GM12874 (cell line): ENCODE measurements around the gene APLF.

Experiments used
- CTCF ChIP-seq: IDR thresholded peaks from 2 replicates; pipeline ENCODE4 v1.5.1; 2011; ENCODE audit warnings: low read depth, mild to moderate bottlenecking, control low read depth, low read length, moderate library complexity; ENCODE audit not compliant: insufficient read depth

Gene APLF

DNA sequence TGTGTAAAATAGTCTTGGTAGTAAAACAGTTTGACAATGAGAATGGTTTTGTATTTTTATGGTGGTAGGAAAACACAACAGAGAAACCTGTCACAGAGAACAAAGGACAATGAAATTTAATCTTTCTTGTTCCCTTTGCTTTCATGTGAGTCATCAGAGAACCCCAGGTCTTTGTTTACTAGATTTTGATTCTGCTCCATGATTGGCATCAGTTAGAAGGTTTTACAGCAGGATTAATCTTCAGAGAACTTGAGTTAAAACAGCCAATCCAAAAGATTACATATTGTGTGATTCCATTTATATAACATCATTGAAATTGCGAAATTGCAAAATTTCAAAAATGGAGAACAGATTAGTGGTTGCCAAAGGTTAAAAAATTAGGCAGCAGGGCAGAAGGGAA, 2.5 kb downstream of the APLF start:
- TF ChIP-seq CTCF, result no peak

DNA sequence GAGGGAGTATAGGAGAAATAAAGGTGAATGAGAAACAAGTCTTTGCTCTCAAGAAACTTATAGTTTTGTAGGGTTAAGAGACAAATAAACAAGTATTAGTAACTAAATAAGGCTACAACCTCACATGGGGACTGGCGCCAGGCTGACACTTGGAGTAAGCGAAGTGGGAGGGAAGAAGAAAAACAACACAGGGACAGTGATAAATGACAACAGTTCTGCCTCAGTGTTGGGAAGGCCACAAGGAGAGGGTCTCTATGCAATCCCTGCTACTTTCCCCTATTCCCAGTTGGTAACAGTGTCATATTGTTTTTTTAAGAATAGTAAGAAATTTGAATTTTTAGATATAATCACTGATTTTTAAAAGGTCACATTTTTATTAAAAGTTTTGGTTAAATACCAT, 4.0 kb downstream of the APLF start:
- no peak for TF ChIP-seq CTCF

DNA sequence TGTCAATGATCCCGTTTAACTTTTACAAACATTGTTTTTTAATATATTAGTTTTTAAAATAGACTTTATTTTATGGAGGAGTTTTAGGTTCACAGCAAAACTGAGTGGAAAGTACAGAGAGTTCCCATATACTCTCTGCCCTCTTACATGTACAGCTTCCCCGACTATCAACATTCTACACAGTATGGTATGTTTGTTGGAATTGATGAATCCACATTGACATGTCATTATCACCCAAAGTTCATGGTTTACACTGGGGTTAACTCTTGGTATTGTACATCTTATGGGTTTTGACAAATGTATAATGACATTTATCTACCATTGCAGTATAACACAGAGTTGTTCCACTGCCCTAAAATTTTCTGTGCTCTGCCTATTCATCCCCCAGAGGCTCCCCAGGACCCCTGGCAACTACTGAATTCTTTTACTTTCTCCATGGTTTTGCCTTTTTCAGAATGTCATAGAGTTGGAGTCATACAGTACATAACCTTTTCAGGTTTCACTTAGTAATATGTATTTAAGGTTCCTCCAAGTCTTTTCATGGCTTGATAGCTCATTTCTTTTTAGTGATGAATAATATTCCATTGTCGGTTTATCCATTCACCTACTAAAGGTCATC, 5.5 kb downstream of the APLF start:
- no peak for TF ChIP-seq CTCF

GRCh38 chr2:68475110-68475509, 7.7 kb downstream of the APLF start:
- TF ChIP-seq CTCF, result no peak

DNA sequence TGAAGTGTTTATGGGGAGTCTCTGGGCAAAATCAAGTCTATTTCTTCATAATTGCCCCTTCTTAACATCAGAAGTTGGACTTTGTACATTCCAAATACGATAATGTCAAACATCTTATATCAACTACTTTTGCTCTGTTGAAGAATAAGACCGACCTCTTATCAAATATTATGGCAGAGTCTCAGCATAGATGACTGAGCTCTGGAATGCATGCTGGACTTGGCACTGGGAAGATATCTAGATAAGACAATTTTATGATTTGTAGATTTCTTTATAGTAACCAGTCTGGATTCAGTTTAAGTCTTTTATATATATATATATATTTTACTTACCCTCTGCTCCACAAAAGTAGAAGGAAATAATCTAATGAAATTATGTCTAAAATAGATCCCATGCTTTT, 8.2 kb downstream of the APLF start:
- no peak for TF ChIP-seq CTCF

DNA sequence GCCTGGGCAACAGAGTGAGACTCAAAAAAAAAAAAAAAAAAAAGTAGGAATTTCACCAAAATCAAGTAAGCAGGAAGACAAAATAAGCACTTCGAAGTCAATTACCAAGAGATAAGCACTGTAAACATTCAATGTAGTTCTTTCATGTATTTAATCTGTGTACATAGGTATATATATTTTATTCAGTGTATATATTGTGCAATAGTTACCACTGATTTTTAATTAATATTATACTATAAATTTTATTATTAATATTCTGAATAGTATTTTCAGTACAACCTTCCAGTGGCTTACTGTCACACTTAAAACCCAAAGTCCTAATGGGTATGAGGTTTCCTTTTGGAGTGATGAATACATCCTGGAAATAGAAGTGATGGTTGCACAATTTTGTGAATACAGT, 9.1 kb downstream of the APLF start:
- no peak for TF ChIP-seq CTCF

GRCh38 chr2:68478688-68479087, 11.3 kb downstream of the APLF start:
- TF ChIP-seq CTCF, result no peak
